Ishikawa (cell line): ENCODE measurements around the gene ATG5.

Experiments
- CEBPB ChIP-seq: IDR thresholded peaks from 2 replicates; pipeline ENCODE4 v1.6.1; 2012
- CREB1 ChIP-seq: IDR thresholded peaks from 2 replicates; pipeline ENCODE4 v1.6.1; 2012; ENCODE audit warnings: low read depth
- EGR1 ChIP-seq: IDR thresholded peaks from 2 replicates; pipeline ENCODE4 v1.6.1; 2012
- EP300 ChIP-seq: IDR thresholded peaks from 2 replicates; pipeline ENCODE4 v1.6.1; 2012; ENCODE audit warnings: borderline replicate concordance
- FOXM1 ChIP-seq: IDR thresholded peaks from 2 replicates; pipeline ENCODE4 v1.6.1; 2012; ENCODE audit warnings: low read depth, borderline replicate concordance
- NFIC ChIP-seq: IDR thresholded peaks from 2 replicates; pipeline ENCODE4 v1.6.1; 2012
- RAD21 ChIP-seq: IDR thresholded peaks from 2 replicates; pipeline ENCODE4 v1.6.1; 2012; ENCODE audit warnings: low read depth
- TAF1 ChIP-seq: IDR thresholded peaks from 2 replicates; pipeline ENCODE4 v1.6.1; 2012; ENCODE audit warnings: low read depth, mild to moderate bottlenecking
- TCF12 ChIP-seq: IDR thresholded peaks from 2 replicates; pipeline ENCODE4 v1.6.1; 2012; ENCODE audit warnings: low read depth
- TEAD4 ChIP-seq: IDR thresholded peaks from 2 replicates; pipeline ENCODE4 v1.6.1; 2012
- YY1 ChIP-seq: IDR thresholded peaks from 2 replicates; pipeline ENCODE4 v1.6.1; 2012; ENCODE audit warnings: low read depth
- ZBTB7A ChIP-seq: IDR thresholded peaks from 2 replicates; pipeline ENCODE4 v1.6.1; 2012; ENCODE audit warnings: low read depth
- TF ChIP-seq, protein P1 (sequence below): IDR thresholded peaks from 2 replicates; pipeline ENCODE4 v1.6.1; 2012; ENCODE audit warnings: low read depth, mild to moderate bottlenecking
- TF ChIP-seq, protein P2 (sequence below): IDR thresholded peaks from 2 replicates; pipeline ENCODE4 v1.6.1; 2012
- TF ChIP-seq, protein P3 (sequence below): IDR thresholded peaks from 2 replicates; pipeline ENCODE4 v1.6.1; 2012

Gene ATG5

GRCh38 chr6:106216527-106216926 lies 109.0 kb downstream of the ATG5 start:
- TF ChIP-seq YY1 (no peak), CEBPB (no peak), CREB1 (no peak), EP300 (no peak), TAF1 (no peak), ZBTB7A (no peak)
- TF ChIP-seq, protein P1, sequence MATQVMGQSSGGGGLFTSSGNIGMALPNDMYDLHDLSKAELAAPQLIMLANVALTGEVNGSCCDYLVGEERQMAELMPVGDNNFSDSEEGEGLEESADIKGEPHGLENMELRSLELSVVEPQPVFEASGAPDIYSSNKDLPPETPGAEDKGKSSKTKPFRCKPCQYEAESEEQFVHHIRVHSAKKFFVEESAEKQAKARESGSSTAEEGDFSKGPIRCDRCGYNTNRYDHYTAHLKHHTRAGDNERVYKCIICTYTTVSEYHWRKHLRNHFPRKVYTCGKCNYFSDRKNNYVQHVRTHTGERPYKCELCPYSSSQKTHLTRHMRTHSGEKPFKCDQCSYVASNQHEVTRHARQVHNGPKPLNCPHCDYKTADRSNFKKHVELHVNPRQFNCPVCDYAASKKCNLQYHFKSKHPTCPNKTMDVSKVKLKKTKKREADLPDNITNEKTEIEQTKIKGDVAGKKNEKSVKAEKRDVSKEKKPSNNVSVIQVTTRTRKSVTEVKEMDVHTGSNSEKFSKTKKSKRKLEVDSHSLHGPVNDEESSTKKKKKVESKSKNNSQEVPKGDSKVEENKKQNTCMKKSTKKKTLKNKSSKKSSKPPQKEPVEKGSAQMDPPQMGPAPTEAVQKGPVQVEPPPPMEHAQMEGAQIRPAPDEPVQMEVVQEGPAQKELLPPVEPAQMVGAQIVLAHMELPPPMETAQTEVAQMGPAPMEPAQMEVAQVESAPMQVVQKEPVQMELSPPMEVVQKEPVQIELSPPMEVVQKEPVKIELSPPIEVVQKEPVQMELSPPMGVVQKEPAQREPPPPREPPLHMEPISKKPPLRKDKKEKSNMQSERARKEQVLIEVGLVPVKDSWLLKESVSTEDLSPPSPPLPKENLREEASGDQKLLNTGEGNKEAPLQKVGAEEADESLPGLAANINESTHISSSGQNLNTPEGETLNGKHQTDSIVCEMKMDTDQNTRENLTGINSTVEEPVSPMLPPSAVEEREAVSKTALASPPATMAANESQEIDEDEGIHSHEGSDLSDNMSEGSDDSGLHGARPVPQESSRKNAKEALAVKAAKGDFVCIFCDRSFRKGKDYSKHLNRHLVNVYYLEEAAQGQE = no peak
- TF ChIP-seq, protein P2, sequence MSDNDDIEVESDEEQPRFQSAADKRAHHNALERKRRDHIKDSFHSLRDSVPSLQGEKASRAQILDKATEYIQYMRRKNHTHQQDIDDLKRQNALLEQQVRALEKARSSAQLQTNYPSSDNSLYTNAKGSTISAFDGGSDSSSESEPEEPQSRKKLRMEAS = no peak

- no peak for TF ChIP-seq RAD21
- no peak for TF ChIP-seq EGR1
- no peak for TF ChIP-seq TCF12
- TF ChIP-seq, protein P2 = no peak
- TF ChIP-seq NFIC = no peak
- TF ChIP-seq, protein P1 = no peak
- no peak for TF ChIP-seq EP300
- TF ChIP-seq, protein P3, sequence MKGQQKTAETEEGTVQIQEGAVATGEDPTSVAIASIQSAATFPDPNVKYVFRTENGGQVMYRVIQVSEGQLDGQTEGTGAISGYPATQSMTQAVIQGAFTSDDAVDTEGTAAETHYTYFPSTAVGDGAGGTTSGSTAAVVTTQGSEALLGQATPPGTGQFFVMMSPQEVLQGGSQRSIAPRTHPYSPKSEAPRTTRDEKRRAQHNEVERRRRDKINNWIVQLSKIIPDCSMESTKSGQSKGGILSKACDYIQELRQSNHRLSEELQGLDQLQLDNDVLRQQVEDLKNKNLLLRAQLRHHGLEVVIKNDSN = no peak
- TF ChIP-seq TAF1 = no peak
- no peak for TF ChIP-seq CREB1
- no peak for TF ChIP-seq ZBTB7A
- TF ChIP-seq CEBPB = no peak
- no peak for TF ChIP-seq YY1
- no peak for TF ChIP-seq TEAD4
- TF ChIP-seq FOXM1 = no peak
Measured at GRCh38 chr6:106215608-106216007, 110.0 kb downstream of the ATG5 start.

GRCh38 chr6:106214531-106214930 lies 111.0 kb downstream of the ATG5 start:
- TF ChIP-seq ZBTB7A (no peak), TEAD4 (no peak), CREB1 (no peak)

DNA sequence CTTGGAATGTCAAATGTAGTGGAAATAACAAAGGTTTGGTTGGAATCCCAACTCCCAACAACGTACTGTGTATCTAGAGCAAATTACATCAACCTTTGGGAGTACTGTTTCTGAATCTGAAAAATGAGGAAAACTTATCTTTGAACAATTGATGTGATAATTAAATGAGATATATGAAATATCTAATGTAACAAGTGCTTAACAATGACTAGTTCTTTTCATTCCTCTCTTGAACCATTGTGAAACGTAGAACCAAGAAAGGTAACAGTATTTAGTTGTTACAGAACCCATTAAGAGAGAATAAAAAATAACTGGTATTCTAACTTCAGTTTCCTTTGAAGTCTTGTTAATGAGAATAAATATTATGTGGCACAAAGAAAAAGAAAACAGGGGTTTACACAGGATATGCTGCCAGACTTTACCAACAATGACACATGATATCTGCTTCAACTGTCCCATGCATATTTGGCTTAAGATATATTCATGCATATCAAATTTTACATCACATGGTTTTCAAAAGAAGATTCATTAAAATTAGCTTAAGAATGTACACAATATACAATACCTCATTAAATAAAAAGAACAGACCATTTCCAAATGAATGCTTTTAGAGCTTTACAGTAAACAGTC lies 111.8 kb downstream of the ATG5 start:
- TF ChIP-seq EGR1 (no peak), TAF1 (no peak), EP300 (no peak), FOXM1 (no peak), TCF12 (no peak)

DNA sequence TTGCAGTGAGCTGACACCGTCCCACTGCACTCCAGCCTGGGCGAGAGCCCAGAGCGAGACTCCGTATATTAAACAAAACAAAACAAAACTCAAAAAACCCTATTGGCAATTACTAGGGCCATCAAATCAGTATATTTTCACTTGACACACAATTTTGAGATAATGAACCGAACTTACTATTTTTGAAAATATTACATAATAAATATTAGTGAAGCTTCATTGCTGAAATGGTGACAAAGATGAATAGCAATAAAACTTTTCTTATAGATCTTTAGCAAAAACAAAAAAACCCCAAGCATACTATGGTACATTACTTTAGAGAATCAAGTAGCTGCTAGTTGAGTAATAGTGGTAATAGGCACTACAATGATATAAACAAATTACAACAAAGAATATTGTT lies 113.0 kb downstream of the ATG5 start:
- TF ChIP-seq FOXM1 (no peak), EP300 (no peak), TEAD4 (no peak), EGR1 (no peak), RAD21 (no peak), TCF12 (no peak), CEBPB (no peak), NFIC (no peak), TAF1 (no peak)
- TF ChIP-seq, protein P1 = no peak
- TF ChIP-seq, protein P3 = no peak
- TF ChIP-seq, protein P2 = no peak
